Glomerular endothelial cell (primary cell): ENCODE data around the gene ADGRG3. TPM values are rescaled to one million over a fixed set of nuclear protein-coding genes. Genes with fewer than 3 reads are reported as not detected.

Experiments
- DNase-seq: peaks from one replicate; pipeline ENCODE4 v3.0.0-alpha.2; 2011; ENCODE audit warnings: low read depth, low spot score; ENCODE audit errors: extremely low read depth
- total RNA-seq: library from RNA; depleted of rRNA; stranded (reverse); fragments of >200 nt; gene quantifications from 2 replicates; pipeline ENCODE4 v1.2.3, GENCODE V29; 2015

Gene ADGRG3
- total RNA-seq, 1 donor from 2014 or later: 0.12 TPM

DNA sequence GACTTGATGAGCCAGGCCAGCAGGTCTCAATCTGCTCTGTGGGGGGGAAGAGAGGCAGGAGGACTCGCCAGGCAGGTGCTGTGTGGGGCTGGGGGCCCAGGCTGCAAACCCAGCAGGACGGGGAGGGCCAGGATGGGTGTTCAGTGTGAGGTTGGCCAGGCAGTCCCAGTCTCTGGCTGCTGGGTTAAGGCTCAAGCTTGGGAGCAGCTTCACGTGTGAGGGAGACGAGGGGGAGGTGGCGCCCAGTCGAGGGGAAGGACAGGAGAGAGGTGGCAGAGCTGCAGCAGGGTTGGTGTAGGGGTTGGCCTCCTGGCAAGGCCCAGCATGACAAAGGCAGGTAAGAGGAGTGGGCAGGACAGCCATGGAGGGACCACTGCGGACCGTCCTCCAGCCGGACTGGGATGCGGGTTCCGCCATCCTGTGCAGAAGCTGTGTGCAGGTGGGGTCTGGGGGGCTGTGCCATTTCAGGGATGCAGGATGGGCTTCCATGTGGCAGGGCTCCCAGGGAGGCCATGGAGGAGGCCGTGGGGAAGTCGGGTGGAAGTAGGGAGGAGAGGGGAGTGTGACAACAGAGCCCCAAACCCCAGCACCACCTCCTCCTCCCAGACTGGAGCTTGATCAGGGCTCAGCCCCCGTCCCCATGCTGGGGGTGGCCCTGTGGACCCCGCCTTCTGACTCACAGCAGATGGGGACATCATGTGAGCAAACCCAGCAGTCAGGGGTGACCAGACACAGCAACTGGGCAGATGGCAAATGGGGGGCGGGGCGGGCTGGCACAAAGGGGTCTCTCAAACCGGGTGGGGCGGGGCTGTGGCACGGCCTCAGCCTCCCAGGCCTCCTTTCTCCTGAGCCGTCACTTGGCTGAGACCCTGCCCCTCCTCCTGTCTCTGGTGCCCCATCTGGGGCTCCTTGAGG, 36.9 kb upstream of the ADGRG3 start:
- DNase-seq: no peak

DNA sequence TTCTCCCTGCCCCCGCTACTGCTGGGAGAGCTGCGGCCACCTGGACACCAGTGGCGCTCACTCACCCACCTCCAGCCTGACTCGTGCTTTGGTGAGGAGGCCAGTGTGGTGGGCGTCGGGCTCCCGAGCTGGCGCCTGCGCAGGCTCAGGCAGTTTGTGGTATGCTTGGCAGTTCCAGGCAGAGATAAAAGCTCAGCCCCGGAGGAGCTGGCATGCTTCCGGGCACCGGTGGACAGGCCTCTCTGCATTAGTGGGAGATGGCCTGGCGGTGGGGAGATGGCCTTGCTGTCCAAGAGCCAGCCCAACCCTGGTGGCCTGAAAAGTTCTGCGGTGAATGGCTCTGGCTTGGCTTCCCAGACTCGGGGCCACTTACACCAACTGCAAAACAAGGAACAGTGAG, 35.5 kb upstream of the ADGRG3 start:
- DNase-seq: no peak

DNA sequence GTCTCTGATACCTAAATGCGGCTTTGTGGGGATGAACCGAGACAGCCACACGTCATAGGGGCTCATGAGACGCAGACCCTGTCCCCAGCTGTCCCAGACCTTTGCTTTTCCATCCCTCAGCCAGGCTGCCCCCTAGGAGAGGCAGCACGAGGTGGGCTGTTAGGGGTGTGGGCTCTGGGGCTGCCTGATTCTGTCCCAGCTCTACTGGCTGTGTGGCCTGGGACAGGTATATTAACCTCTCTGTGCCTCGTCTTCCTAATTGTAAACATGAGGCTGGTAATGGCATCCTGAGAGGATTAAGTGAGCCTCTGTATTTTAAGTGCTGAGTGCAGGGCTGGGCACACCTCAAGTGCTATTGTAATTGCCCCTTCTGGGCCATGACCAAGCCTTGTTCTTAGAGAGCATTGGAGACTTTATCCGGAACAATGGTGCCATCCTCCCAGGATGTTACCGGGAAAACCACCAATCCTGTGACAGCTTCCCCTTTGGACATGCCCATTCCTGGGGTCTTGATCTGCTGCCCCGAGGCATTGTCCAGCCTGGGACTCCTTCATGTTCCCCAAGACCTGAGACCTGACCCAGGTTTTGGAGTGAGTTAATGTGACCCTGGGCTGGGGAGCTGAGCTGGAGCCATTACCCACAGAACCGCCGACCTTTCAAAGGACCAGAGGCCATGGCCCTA, 34.6 kb upstream of the ADGRG3 start:
- DNase-seq: no peak

DNA sequence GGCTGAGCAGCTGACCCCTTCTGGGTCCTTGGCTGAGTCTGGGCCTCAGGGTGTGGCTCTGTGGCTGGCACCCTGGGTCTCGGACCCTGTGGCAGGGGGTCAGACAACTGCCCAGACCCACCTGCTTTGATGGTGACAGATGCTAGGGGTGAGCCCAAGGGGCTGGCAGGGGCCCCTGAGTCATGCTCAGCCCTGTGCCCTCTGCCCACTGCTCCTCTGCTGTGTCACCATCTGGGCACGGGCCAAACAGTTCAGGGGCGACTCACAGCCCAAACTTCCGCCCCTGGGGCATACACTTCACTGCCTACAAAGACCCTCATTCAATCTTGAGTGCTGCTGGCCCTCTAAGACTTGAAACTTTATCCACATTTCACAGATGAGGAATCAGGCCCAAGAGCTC, 33.9 kb upstream of the ADGRG3 start:
- no peak for DNase-seq

DNA sequence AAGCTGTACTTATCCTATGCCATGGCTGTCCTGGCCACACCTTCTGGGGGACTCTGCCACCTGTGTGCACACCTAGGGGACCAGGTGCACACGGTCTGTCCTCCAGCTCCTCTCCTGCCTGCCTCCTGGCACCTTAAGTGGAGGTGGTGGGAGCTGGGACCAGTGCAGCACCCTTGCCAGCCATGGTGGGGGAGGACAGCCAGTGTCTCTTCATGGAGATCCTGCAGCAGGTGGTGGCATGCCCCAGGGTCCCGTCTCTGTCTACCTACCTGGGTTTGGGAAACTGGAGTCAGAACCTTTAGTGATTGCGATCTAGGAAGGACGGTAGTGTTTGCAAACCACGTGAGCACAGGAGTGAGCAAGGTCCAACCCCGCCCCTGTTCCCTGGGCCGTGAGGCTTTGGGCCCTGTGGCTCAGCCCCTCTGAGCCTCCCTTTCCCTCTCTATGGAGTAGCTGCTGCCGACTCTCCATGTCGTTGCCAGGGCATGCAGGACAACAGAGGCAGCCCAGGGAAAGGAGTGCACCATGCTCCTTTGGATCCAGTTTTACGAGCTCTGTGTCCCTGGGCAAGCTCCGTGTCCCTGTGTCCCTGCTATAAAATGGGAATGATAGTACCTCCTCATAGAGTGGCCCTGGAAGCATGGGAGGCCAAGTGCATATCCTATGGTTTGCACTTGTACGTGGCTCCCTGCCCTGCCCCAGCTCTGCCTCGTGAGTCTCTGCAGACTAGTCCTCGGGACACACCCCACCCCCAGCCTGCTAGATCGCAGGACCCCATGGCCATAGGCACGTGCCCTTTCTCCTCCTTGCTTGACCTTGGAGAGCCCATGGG, 32.6 kb upstream of the ADGRG3 start:
- DNase-seq: no peak

DNA sequence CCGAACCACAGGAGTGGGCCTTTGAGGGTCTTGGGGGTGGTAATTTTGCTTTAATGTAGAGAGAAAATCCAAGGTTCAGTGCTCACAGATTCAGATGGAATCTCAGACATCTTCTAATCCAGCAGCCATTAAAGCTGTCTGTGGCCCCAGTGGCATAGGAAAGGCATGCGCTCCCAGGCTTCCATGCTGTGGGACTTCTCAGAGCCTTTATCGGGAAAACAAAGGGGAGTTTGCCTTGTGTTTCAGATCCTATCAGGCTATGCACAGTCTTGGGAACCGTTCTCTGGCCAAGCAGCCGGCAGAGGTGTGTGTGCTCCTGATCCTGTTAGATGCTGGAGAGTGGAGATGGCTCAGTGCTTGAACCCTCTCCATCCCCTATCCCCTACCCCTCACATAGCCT, 31.9 kb upstream of the ADGRG3 start:
- no peak for DNase-seq

DNA sequence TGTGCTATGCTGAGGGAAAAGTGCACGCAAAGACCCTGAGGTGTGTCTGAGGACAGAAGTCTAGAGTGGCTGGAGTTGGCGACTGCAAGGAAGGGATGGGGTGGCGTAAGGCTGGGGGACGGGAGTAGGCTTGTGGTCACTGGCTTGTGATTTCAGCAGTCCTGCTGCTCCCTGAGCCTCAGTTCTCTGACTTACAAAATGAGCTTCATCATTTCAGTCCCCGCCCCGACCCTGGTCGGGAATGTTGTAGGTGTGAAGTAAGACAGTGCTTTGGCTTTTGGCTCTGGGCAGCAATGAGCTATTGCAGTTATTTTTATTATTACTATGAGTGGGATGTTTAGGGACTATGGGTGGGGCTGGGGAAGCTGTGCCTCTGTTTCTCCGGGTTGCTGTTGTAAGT, 31.1 kb upstream of the ADGRG3 start:
- no peak for DNase-seq

DNA sequence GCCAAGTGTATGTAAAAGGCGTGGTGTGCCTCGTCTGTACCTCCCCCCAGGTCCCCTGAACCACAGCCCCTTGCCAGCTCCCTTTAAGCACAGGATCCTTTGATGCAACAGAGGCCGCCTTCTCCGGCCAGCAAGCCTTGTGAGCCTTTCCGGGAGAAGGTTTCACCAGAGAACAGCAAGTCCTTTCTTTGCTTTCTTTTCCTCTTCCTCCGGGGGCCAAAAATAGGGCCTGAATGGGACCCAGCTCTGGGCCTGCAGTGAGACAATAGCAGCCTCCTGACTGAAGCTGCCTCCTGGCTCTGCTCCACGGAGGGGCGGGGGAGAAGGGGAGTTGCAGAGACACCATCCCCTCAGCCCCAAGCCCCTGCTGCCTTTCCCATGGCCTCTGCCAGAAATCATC, 30.7 kb upstream of the ADGRG3 start:
- DNase-seq: no peak

DNA sequence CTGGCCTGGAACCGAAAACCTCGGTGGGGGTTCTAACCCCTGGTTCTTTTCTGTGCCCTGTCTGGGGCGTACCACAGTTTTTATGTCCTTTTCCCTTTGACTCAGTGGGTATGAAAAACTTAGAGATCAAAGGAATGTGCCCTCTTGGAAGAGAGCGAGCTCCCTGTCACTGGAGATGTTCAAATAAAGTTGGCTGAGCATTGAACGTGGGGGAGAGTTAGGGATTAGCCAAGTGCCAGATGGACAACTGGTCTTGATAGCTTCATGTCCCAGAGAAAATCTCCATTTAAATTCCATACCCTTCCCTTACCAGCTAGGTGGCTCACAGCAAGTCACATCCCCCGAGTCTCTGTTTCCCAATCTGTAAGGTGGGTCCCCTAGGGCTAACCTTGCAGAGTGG, 30.1 kb upstream of the ADGRG3 start:
- no peak for DNase-seq

DNA sequence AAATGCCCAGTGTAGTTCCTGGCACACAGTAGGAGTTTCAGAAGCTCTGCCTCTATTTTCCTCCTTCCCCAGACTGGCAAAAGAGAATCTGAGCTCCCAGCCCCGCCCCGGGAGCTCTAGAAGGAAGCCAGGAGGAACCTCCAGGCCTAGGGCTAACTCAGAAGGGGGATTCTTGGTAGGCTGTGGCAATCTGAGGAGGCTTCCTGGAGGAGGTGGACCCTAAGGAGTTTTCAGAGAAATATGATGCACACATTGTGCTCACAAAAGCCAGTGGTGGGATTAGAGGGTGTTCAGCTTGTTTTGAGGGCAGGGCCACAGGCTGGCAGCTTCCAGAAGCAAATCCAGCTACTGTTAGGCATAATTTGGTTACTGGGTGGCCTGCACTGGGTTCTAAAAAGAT, 29.7 kb upstream of the ADGRG3 start:
- no peak for DNase-seq

DNA sequence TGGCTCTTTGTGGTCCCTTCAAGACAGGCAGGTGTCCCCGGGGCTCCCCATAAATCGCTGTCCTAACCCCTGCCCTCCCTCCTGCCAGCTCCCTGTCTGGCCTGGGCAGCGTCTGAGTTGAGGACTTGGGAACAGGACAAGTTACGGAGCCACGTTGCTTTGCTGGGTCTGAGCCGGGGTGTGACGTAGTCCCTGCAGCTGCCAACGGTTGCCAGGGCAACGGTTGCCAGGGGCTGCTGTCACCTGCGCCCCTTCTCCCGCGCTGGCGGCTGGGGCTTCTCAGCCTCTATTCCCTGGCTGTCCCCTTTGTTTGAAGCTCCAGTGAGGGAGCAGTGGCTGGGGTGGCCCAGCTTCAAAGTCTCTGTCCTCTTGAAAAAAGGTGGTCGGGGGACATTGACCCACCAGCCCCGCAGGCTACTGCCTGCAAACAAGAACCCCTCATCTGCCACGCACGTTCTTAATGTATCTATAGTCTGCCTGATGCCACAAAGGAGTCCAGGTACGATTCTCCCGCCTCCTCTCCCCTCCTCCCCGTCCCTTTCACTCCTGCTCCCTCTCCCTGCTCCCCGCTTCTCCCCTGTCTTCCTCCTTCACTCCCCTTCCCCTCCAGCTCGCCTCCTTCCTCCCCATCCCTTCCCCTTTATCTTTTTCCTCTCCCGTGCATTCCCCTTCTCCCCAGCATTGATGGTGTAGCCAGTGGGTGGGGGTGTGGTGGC, 28.8 kb upstream of the ADGRG3 start:
- DNase-seq: no peak

DNA sequence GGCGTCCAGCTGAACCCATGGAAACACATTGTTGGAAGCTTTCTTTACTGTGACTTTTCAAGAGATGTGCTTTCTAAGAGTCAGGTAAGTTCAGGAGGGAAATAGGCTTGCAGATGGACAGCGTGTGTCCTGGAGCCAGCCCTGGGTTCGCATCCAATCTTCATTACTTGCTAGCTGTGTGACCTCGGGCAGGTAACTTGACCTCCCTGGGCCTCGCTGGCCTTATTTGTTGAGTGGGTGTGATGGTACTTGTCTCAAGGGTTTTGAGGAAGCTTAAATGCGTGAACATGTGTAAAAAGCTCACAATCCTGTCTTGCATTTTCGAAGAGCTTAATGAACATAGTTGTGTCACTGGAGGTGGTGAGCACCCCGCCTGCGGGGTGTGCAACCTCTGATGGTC, 27.9 kb upstream of the ADGRG3 start:
- DNase-seq: no peak

DNA sequence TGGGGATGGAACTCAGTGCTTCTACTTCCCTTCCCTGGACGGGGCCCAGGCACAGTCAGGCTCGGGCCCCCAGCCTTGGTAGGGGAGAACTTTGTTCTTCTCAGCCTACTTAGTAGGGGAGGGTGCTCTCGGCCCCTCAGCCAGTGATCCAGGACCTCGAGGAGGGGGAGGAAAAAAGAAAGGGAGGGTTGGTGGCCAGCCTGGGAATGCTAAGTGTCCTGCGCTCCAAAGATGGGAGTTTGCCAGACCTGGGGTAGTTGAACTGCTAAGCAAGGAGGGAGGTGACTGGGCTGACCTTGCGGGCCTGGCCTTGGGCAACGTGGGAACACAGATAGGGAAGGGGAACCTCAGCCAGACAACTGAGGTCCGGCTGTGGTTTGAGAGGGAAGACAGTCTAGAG, 27.5 kb upstream of the ADGRG3 start:
- DNase-seq: no peak

DNA sequence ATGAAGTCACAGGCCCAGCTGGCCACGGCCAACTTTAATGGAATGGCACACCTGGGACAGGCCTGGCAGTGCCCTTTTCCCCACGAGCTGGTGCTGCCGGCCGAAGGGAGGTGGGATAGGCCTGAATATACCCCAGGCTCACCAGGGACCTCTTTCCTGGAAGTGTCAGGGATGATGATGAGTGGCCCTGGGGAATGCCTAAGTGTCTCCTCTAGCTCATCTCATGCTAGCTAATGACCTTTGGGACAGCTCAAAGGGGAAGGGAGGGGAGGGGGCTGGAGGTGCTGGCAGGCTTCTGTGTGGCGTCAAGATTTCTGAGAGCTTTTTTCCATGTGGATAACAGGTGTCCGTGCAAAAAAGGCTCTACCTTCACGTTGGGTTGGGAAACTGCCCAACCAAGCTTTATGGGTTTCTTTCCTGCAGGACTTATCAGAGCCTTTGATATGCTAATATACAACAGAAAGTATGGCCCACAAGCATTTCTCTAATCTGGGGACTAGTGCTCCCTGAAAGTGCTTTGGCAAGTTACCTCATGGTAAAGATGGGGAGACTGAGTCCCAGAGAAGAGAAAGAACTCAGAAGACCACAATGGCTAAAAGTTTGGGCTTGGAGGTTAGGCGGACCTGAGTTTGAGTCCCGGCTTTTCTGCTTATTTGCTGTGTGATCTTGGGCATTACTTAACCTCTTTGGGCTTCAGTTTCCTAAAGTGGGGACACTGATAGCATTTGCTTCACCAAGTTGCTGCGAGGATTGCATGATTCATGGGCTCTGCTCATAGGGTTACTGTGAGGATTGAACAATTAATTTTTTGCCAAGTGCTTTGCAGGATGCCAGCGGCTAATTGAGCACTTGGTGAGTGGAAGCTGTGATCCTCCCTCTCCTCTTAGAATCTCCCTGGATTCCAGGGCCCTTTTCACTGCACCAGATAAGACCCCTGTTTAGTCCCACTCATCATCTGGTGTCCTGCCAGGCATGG, 25.7 kb upstream of the ADGRG3 start:
- DNase-seq: no peak

DNA sequence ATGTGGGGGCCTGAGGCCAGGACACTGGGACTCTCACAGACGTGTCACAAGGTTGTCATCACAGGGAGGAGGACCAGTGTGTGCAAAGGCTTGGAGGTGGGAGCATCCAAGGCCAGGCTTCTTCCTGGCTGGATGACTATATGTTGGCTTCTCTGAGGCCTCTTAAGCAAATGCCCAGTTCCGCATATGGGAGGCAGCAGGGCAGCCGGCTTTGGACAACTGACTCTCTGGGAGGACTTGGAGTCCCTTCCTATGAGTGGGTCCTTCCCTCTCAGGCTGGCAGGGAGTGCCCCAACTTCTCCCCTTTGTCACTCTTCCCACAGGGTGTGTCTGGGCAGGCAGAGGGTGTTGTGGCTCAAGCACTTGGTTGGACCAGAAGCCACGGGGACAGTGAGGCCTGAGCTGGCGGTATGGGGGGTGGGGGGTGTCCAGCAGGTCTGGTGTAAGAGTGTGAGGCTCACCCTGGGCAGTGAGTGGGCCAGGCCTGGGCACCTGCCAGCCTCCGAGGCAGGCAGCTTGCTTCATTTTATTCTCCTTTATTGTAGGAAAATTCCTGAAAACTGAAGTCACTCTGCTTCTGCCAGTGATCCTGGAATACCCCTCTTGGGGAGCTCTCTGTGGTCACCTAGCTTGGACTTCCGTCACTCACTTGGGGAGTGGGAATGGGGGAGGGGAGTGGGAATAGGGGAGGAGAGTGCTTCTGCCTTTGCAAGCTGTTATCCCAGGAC, 24.8 kb upstream of the ADGRG3 start:
- no peak for DNase-seq

DNA sequence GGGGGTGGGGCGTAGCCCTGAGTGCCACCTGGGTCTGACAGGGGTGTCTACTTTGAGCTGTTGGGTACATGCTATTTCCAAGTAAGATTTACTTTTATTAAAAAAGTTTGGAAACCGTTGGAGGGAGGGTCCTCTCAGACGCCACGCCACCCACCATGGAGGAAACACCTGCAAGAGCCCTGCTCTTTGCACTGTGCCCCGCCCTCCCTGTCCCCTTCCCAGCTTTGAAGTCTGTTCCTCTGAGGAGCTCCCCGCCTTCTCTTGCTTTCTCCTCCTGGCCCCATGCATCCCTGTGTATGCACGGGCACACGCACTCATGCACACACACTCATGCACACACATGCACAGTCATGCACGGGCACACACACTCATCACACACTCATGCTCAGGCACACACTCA, 24.2 kb upstream of the ADGRG3 start:
- no peak for DNase-seq

DNA sequence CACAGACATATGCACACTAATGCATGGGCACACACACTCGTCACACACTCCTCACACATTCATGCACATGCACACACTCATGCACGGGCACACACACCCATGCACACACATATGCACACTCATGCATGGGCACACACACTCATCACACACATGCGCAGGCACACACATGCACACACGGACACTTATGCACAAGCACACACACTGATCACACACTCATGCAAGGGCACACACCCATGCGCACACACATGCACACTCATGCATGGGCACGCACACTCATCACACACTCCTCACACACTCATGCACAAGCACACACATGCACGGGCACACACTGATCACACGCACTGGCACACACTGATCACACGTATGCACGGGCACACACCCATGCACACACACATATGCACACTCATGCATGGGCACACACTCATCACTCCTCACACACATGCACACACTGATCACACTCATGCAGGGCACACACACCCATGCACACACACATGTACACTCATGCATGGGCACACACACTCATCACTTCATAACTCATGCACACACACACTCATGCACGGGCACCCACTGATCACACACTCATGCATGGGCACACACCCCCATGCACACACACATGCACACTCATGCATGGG, 23.6 kb upstream of the ADGRG3 start:
- no peak for DNase-seq

DNA sequence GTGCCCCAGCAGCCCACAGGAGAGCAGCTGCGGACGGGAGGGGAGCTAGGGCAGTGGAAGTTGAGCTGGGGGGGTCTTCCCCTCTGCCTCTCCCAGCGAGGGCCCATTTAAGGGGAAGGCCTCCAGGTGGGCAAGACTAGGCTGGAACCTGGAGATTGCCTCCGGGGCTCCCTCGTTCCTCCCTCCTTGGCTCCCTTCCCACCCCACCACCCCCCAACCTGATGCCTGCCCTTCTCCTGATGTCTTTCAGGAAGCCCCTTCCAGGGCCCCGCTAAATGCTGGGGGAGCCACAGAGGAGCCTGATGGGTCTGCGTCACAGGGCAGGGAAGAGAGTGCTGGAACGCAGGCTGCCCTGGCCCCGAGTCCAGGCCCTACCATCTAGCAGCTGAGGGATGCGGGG, 22.9 kb upstream of the ADGRG3 start:
- DNase-seq: no peak
